ENCODE measurements around the gene OR6C76.
"Not testable (repeated sequence)": the region's sequence is repeated elsewhere in the genome, so short reads cannot be mapped to it uniquely, and the experiment has no call there.

OR6C76 gene

DNA sequence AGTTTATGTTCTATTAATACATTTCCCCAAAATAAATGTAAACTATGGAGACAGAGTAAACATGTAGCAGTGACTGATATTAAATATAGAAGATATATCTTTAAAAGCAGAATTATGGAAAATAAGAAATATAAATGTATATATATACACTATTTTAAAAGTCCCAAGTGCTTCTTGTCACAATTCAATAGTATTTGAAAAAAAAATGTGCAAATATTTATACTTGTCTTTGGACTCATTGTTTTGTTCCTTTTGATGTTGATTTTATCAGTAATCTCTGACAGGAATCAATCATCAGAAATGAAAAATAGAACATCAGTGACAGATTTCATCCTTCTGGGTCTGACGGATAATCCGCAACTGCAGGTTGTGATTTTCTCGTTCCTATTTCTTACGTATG, at the start of gene OR6C76:
Gene OR6C76 (plus strand): TSS at position 301 of the 400 bp plus-strand sequence. CDS start 0 bp downstream, at position 301.
- no peak for DNase-seq

DNA sequence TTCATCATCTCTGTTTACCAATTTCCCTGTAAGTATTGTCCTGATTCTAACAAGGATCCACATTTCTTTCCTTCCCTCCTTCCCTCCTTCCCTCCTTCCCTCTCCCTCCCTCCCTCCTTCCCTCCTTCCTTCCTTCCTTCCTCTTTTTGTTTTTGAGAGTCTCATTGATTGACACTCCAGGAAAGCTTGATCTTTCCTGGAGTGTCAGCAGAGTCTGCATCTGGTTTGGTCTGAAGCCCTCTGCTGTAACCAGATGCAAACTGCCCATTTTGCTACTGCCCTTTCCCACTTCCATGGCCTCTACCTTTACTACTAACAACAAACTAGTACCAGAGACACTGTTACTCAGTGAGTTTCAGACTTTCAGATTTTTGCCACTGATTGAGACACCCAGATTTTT, 40.2 kb upstream of the OR6C76 start:
- no peak for DNase-seq

DNA sequence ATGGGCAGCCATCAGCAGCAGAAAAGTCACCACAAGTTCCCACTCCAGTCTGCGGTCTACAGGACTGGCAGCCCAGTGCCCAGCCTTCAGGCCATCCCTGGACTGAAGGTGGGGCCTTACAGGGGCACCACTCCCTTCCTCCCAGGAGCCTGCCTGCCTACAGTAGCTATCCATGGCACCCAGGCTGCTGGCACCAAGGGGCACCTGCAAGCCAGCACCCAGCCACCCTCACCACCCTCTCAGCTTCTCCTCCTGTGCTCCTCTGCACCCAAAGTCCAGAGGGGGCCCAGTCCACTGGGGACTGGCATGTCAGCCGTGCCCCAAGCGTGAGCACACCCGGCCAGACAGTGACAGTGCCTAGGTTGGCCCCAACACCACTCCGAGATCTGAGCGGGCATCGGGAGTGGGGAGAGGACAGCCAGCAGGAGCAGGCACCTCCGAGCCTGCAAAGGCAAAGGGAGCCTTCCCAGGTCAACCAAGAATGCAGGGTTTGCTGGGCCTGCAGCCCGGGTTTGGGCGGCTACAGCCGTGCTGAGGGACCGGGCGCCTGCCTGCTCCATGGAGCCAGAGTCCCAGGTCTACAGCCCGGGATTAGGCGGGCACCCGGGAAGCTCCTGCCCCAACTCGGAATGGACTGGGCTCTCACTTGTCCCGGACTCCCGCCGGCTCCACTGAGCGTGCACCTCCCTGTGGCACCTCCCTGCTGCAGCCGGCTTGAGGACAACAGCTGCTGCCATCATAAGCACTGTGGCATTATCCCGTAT, 33.8 kb upstream of the OR6C76 start:
- DNase-seq: no peak

DNA sequence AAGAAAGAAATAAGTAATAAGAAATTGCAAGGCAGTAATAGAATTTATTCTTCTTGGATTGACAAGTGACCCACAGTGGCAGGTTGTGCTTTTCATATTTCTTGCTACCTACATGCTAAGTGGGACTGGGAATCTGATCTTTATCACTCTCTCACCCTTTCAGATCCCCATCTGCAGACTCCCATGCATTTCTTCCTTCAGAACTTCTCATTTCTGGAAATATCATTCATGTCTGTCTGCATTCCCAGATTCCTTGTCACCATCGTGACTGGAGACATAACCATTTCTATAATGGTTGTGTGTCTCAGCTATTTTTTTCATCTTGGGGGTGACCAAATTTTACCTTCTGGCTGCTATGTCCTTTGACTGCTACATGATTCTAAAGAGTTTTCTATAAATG, 29.7 kb upstream of the OR6C76 start:
- DNase-seq: no peak

DNA sequence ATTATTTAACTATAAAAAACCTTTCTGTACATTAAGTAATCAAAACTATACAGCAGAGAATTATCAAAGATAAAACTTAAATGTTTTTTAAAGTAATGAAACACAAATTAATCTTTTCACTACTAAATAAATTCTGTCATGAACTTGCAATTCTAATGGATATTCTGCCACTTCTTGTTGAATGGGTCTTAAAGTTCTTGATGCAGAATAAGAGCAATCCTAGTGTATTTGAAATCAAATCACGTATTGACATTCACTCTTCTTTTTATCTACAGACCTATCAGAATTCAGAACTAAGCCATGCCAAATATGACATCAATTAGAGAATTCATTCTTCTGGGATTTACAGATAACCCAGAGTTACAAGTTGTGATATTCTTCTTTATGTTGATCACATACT, 25.8 kb upstream of the OR6C76 start, which contains the start of gene OR6C65:
Gene OR6C65 (plus strand): TSS at position 301 of the 400 bp plus-strand sequence. CDS start 0 bp downstream, at position 301.
- no peak for DNase-seq

DNA sequence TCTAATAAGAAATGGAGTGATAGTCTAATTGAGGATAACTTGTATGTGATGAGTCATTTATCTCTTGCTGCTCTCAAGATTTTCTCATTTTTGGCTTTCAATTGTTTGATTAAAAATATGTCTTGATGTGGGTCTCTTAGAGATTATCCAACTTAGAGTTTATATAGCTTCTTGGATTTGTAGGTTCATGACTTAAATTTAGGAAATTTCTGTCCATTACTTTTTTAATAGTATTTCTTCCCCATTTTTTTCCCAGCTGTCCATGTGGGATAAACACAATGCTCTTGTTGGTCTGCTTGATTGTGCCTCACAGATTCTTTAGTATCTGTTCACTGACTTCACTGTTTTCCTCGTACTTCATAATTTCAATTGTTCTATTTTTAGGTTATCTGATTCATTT, 18.2 kb upstream of the OR6C76 start:
- no peak for DNase-seq

DNA sequence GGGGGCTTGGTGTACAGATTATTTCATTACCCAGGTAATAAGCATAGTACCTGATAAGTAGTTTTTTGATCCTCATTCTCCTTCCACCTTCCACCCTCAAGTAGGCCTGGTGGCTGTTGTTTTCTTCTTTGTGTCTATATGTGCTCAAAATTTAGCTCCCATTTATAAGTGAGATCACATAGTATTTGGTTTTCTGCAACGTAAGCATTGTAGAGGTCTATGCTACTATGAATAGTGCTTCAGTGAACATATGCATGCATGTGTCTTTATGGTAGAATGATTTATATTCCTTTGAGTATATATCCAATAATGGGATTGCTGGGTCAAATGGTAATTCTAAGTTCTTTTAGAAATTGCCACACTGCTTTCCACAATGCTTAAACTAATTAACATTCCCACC, 16.9 kb upstream of the OR6C76 start:
- not testable (repeated sequence) for DNase-seq

DNA sequence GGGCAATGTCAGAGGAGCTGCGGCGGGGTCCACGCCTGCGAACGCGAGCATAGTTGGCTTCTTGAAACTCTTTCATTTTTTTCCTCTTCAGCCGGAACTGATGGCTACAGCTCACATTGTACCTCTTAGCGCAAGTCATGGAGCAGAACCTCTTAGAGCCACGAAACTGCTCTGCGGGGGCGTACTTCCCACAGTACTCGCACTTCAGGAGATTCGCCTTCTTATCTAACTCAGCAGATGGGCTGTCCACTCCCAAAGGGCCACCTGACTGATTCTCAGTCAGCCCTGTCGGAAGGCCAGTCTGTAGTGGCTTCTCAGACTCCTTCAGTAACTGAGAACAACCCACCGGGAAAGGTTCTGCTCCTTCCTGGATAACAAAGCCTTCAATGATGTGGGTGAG, 13.9 kb upstream of the OR6C76 start:
- DNase-seq: not testable (repeated sequence)

DNA sequence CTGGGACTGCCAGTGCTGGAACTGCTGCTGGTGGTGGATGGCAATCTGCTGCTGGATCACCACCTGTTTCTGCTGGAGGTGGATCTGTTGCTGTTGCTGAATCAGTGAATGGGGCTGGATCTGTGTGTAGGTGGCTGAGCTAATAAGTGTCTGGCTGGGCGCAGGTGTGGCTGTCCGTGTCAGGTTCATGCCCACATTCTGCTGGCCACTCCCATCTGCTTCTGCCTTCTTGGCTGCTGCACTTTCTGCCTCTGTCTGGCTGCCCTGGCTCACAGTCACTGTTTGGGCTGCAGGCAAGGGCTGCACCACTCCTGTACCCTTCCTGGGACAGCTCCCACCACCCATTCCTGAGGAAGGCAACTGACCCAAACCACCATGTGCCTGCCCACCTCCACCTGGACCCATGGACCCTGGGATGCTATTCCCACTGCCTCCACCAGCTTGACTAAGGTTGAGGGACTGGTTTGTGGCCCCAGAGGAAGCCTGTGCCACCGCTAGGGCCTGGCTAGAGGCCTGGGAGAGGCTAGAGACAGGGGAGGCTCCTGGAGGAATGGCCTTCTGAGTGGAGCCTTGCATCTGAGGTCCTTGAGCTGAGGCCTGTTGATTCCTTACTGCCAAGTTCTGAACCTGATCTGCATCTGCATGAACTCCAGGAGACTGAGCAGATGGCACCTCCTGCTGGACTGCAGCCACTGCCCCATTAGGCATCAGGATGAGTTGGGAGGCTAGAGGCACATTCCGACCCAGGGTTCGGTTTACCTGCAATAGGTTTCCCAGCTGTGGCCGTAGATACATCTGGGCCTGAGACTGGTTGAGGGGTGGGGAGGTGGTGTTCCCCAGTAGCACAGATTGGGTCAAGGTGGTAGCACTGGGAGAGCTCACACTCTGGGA, 12.3 kb upstream of the OR6C76 start:
- not testable (repeated sequence) for DNase-seq

DNA sequence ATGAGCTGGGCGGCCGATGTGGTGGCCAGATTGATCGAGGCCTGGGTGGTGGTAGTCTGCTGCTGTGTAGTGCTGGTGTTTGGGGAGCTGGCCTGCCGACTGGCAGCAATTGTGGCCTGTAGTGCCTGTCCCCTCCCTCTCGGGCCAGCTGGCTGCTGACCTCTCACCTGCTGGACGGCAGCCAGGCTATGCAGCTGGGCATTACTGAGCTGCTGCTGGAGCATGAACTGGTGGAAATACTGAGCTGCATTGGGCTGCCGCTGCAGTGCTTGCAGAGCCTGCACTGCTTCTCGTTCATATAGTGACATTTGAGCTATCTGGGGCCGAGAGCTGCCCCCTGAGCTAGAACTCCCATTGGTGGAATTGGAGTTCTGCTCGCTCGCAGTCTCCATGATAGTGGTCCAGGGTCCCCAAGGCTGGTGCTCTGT, 11.6 kb upstream of the OR6C76 start:
- not testable (repeated sequence) for DNase-seq

DNA sequence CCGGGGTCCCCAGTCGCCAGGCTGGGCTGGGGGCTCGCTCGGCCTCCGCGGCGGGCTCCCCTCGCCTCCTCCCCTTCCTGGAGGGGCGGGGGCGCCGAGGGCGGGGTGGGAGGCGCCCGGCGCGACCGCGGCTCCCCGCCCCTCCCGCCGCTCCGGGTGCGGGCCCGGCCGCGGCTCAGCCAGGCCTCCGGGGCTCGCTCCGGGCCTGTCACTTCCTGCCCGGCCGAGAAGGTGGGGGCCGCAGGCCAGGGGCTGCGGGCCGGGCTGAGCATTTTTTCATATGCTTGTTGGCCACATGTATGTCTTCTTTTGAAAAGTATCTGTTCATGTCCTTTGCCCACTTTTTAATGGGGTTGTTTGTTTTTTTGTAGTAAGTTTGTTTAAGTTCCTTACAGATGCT, 11.2 kb upstream of the OR6C76 start:
- not testable (repeated sequence) for DNase-seq

DNA sequence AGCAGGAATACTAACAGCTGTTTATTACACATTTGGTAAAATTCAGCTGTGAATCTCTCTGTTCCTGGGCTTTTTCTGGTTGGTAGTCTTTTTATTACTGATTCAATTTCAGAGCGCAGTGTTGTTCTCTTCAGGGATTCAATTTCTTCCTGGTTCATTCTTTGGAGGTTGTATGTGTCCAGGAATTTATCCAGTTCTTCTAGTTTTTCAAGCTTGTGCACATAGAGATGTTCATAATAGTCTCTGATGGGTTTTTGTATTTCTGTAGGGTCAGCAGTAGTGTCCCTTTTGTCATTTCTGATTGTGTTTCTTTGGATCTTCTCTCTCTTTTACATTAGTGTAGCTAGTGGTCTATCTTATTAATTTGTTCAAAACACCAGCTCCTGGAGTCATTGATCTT, 9.1 kb upstream of the OR6C76 start:
- DNase-seq: no peak

DNA sequence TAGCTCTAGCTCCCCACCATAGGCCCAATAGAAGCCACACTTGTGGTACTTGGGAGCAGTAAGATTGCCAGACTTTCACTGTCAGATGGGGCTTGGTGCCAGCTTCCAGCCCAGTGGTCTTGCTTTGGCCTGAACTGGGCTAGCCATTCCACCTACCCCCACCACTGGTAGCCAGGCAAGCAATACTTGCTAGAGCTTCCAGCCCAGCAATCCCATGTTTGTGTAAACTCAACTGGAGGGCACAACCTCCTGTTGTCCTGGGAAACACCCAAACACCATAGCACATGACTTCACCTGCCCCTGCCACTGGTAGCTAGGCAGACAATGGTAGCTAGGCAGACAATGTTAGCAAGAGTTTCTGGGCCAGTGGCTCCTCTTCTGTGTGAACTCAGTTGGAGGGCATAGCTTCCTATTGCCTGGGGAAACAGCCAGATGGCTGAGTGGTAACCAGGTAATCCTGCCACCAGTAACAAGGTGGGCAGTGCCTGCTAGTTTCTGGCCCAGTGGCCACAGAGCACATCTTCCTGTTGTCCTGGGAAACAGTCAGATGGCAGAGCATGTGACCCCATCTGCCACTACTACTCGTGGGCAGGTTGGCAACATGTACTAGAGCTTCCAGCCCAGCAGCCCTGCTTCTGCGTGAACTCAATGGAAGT, 5.6 kb upstream of the OR6C76 start:
- DNase-seq: no peak

DNA sequence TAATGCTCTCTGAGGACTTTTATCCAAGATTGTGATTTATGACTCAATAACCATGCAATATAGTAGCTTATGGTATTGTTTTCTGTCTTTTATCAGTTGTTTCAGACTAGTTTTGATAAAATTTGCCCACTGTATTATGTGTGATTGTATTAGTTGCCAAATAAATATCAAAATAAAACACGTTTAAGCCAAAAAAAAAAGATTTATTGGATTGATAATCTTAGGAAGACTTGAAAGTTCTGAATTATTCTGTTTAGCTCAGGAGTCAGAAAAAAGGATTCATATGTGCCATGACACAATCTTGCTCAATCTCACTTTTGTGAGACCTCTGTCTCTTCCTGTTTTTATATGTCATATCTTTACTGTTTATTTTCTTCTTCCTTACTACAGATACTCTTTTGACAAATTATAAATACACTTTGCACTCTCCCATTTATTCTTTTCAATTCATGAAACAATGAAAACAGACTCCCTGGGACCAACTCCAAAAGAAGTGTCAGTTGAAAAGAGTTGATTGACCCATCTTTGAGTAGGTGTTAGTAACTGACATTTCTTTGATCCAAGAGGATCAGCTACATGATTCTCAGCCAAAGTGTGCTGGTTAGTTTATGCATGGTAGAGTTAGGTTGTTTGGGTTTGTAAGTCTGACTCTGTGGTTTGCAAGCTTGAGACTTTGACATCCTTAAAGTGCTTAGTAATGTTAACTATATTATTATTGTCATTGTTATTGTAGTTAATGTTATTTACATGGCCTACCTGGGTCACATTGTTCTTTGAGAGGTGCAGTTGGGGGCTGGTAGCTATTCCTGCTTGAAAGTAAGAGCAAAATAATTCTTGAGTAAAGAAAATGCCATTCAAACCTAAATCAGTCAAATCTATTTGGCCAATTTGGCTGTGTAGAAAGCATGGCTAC, 2.5 kb downstream of the OR6C76 start:
- DNase-seq: no peak

DNA sequence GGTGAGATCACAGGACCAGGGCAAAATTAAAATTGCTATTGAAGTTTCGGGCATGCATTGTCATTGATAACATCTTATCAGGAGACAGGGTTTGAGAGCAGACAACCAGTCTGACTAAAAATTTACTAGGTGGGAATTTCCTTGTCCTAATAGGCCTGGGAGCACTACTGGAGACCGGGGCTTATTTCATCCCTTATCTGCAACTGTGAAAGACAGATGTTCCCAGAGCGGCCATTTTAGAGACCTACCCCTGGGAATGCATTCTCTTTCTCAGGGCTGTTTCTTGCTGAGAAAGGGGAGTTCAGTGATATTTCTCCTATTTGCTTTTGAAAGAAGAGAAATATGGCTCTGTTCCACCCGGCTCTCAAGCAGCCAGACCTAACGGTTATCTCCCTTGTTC, 15.2 kb downstream of the OR6C76 start:
- DNase-seq: not testable (repeated sequence)

DNA sequence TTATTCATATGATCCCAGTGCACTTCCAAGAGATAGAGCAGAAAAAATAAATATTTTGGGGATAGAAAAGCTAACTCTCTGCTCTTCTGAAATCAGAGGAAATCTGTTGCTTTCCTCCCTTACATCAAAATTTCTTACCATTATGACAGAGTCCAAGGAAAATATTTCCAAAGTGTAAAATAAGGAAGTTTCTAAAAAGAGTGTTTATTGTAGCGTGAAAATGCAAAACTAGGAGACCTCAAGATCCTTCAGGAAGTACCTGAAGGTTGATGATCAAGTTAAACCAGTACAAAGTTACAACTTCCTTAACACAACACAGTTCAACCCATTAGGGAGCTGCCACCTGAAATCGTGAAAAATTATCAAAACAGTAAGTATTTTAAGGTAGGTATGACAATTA, 17.7 kb downstream of the OR6C76 start, which contains the start of gene OR6C2:
Gene OR6C2 (plus strand): TSS at position 301 of the 400 bp plus-strand sequence. CDS start 8,138 bp downstream, outside the sequence.
- no peak for DNase-seq

DNA sequence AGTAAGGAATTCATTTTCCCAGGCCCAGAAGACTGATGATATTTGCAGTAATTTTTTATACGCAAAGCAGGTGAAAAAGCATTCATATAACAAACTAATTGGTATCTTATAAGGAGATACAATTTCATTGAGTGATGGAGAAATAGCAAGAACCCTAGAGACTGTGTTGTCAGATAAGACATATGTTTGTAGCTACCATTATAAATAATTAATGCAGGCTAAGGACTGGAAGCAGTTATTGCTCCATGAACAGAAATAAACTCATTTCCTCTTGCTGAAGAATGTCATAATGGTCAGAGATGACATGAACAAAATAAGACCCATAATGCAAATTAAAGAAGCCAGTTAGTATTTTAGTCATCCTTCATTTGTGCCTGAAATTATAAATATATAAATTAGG, 19.3 kb downstream of the OR6C76 start:
- DNase-seq: no peak

DNA sequence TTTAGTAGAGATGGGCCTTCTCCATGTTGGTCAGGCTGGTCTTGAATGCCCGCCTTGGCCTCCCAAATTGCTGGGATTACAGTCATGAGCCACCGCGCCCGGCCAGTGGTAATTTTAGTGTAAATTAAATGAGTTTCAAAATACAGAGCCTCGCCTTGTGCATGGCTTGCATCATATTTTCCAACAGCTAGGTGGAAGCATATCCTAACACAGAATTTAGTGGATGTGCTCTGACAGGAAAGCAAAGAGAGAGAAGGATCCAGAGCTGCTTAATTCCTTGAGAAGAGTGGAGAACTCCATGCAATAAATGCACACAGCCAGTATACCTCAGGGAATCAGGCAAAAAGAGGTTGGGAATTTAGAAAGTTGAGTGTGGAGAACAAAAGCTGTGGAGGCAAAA, 20.3 kb downstream of the OR6C76 start:
- DNase-seq: no peak

DNA sequence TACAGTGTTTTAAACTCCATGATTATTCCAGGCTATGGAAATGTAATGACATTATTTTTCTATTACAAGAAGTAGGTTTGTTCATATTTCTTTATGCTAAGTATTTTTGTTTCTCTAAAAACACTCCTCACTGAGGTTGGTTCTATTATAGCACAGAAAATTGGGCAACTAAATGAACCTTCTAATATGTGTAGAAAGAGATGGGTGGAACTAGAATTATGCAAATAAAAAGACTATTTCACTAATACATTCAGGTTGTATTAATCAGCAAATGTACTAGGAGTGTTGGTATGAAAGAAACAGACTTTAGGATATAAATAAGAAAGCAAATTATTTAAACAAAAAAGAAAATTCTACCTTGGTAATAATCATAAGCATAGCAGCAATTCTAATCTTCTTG, 22.8 kb downstream of the OR6C76 start:
- DNase-seq: no peak

DNA sequence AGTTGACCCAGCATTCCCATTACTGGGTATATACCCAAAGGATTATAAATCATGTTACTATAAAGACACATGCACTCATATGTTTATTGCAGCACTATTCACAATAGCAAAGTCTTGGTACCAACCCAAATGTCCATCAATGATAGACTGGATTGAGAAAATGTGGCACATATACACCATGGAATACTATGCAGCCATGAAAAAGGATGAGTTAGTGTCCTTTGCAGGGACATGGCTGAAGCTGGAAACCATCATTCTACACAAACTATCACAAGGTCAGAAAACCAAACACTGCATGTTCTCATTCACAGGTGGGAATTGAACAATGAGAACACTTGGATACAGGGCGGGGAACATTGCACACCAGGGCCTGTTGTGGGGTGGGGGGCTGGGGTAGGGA, 38.9 kb downstream of the OR6C76 start:
- not testable (repeated sequence) for DNase-seq

DNA sequence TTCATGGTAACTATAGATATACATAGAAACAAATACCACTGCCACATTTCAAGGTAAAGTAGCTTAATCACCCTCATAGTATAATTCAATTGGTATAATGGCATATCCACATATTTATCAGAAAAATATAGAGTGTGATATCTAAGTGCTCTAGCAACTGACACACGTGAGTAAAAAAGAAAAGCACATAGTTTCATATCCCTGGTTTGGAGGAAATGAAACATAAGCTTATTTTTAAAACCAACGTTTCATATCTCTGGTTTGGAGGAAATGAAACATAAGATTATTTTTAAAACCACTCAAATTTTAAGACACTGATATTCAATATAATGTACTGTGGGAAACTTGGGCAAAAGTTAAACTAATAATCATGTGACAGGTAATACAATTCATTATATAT, 41.8 kb downstream of the OR6C76 start:
- no peak for DNase-seq

DNA sequence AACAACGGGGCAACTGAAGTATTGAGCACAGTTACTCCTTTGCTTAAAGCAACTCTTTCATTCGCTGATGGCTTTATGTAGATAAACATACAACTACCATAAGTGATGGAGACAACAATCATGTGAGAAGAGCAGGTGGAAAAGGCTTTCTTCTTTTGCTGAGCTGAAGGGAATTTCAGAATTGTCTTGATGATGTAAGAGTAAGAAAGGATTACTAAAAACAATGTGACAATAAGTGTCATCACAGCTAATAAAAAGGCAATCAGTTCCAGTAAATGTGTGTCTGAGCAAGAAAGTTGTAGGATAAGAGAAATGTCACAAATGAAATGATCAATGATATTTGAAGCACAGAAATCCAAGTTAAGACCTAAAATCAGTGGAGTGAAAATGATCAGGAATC, 43.2 kb downstream of the OR6C76 start:
- DNase-seq: no peak

Data from NCI-H446 (cell line).